Brain microvascular endothelial cell (primary cell): ENCODE data around the gene DYNC1H1.
A peak's percentile ranks its signal among the peaks of the same experiment; 100 is the strongest.

ENCODE experiments used
- DNase-seq: peaks from one replicate; pipeline ENCODE4 v3.0.0-alpha.2; 2020
- H3K27ac ChIP-seq: fragments of 250-450 bp; sonication (Bioruptor Pico); 2 replicates; pipeline ENCODE4 v1.5.1; 2020; ENCODE audit warnings: mild to moderate bottlenecking, moderate library complexity
- H3K27me3 ChIP-seq: fragments of 250-450 bp; sonication (Bioruptor Pico); replicated peaks from 2 replicates; pipeline ENCODE4 v1.5.1; 2020; ENCODE audit warnings: mild to moderate bottlenecking
- H3K36me3 ChIP-seq: fragments of 250-450 bp; sonication (Bioruptor Pico); replicated peaks from 2 replicates; pipeline ENCODE4 v1.5.1; 2020; ENCODE audit warnings: mild to moderate bottlenecking
- H3K4me3 ChIP-seq: 2 replicates; pipeline ENCODE4 v1.5.1; 2011; ENCODE audit warnings: low read depth, mild to moderate bottlenecking, control low read depth, low read length, moderate library complexity
- CTCF ChIP-seq: IDR thresholded peaks from 2 replicates; pipeline ENCODE4 v1.5.1; 2011; ENCODE audit warnings: low read depth, mild to moderate bottlenecking, moderate library complexity, low read length, control low read depth, inconsistent platforms; ENCODE audit errors: missing control alignments
- in situ Hi-C: cut with HindIII; loops from 2 replicates; pipeline ENCODE4 v1.10.0; 2017; ENCODE audit warnings: low sequenced_read_pairs, low pct_ligation_motif_present

Gene DYNC1H1

GRCh38 chr14:101926620-101927019 is 37.8 kb upstream of the DYNC1H1 start:
- Histone ChIP-seq H3K36me3 (peaks cover 2% of the 10 kb centered on the region), H3K27ac (no peak overlapping the region), H3K27me3 (no peaks in the 10 kb centered on the region), H3K4me3 (no peak overlapping the region)
- no peak for DNase-seq
- no peak for TF ChIP-seq CTCF
- in situ Hi-C loops = no loop called here

- peak; percentile 96 for DNase-seq
Measured at GRCh38 chr14:101927859-101928258, 36.5 kb upstream of the DYNC1H1 start.

GRCh38 chr14:101928415-101928841 is 35.9 kb upstream of the DYNC1H1 start:
- Histone ChIP-seq H3K27me3 (no peaks in the 10 kb centered on the region), H3K36me3 (peaks cover 2% of the 10 kb centered on the region), H3K27ac (no peak overlapping the region), H3K4me3 (no peak overlapping the region)
- DNase-seq = no peak
- TF ChIP-seq CTCF = no peak
- in situ Hi-C loops = no loop called here

More at GRCh38 chr14:101927859-101928258, 36.5 kb upstream of the DYNC1H1 start:
- in situ Hi-C loops = no loop called here
- peak overlapping the region; percentile 14 for H3K27ac ChIP-seq
- no peaks in the 10 kb centered on the region for H3K27me3 ChIP-seq
- H3K36me3 ChIP-seq = peaks cover 2% of the 10 kb centered on the region
- H3K4me3 ChIP-seq = no peak overlapping the region
- no peak for TF ChIP-seq CTCF

- Histone ChIP-seq H3K27ac (no peak overlapping the region), H3K36me3 (peaks cover 2% of the 10 kb centered on the region), H3K27me3 (no peaks in the 10 kb centered on the region), H3K4me3 (no peak overlapping the region)
- DNase-seq = no peak
- in situ Hi-C loops = no loop called here
- TF ChIP-seq CTCF = no peak
Measured at GRCh38 chr14:101929096-101929495, 35.3 kb upstream of the DYNC1H1 start.

GRCh38 chr14:101929946-101930345 is 34.4 kb upstream of the DYNC1H1 start:
- no peak for DNase-seq

More at GRCh38 chr14:101929946-101930345, 34.4 kb upstream of the DYNC1H1 start:
- Histone ChIP-seq H3K4me3 (no peak overlapping the region), H3K27me3 (no peaks in the 10 kb centered on the region), H3K27ac (no peak overlapping the region), H3K36me3 (peaks cover 2% of the 10 kb centered on the region)
- in situ Hi-C loops = no loop called here
- no peak for TF ChIP-seq CTCF
